Transverse colon (tissue), 4 donors: Measurements from ENCODE around the gene WWP2. TPM values are rescaled to one million over a fixed set of nuclear protein-coding genes. Genes with fewer than 3 reads are reported as not detected.

Source experiments
- DNase-seq: peaks from one replicate; pipeline ENCODE4 v3.0.0-alpha.2; 2019
- H3K27ac ChIP-seq, 4 donors: fragments of 200-600 bp; sonication (generic); 2 replicates each; pipeline ENCODE4 v1.5.1; 2016 to 2018; ENCODE audit warnings: inconsistent platforms in 4 of 4
- H3K27me3 ChIP-seq: fragments of 200-600 bp; sonication (generic); 2 replicates; pipeline ENCODE4 v1.5.1; 2017; ENCODE audit warnings: inconsistent platforms
- H3K36me3 ChIP-seq, 4 donors: fragments of 200-600 bp; sonication (generic); 2 replicates each; pipeline ENCODE4 v1.5.1; 2017 to 2019; ENCODE audit warnings: inconsistent platforms in 4 of 4
- H3K4me1 ChIP-seq, 4 donors: fragments of 200-600 bp; sonication (generic); 2 replicates each; pipeline ENCODE4 v1.5.1; 2017 to 2020; ENCODE audit warnings: inconsistent platforms in 4 of 4
- H3K4me3 ChIP-seq, 4 donors: fragments of 200-600 bp; sonication (generic); 1 replicate in 1 of 4; 2 replicates in 3 of 4; pipeline versions ENCODE4 v1.5.1 to v1.6.1; 2017 to 2019; ENCODE audit warnings: inconsistent platforms in 4 of 4
- H3K9me3 ChIP-seq, 2 donors: fragments of 200-600 bp; sonication (generic); 2 replicates each; pipeline ENCODE4 v1.5.1; 2017 to 2019; ENCODE audit warnings: inconsistent platforms in 2 of 2
- EP300 ChIP-seq: sonication (generic); formaldehyde crosslinking; IDR thresholded peaks from one replicate; pipeline ENCODE4 v1.6.1; 2017; ENCODE audit warnings: antibody characterized with exemption, low read depth
- POLR2A ChIP-seq: fragments of 450-650 bp; IDR thresholded peaks from one replicate; pipeline ENCODE4 v1.6.1; 2016; ENCODE audit warnings: antibody characterized with exemption, mild to moderate bottlenecking, moderate library complexity
- POLR2AphosphoS5 ChIP-seq, 3 donors: sonication (generic); formaldehyde crosslinking; IDR thresholded peaks; one replicate each; pipeline ENCODE4 v1.6.1; 2016; ENCODE audit warnings: antibody characterized with exemption in 3 of 3
- WGBS, 2 donors: methylation state at CpG; one replicate each; pipeline ENCODE4 v1.1.5; 2018; ENCODE audit warnings: low coverage in 1 of 2; 5-methylcytosine and 5-hydroxymethylcytosine counted together
- in situ Hi-C, 4 donors: fragments of 200-750 bp; cut with MboI; loops; one replicate each; pipeline versions ENCODE4 v1.15.0 to v1.15.1; 2017; ENCODE audit warnings: low sequenced_read_pairs in 3 of 4, low pct_ligation_motif_present in 1 of 4, low pct_unique_long_range_greater_than_20kb in 1 of 4
- intact Hi-C: fragments of 100-400 bp; cut with DNase I; formaldehyde crosslinking; loops from one replicate; pipeline ENCODE4 v1.15.1; 2023; ENCODE audit warnings: low total_unique reads
- total RNA-seq, 4 donors: library from RNA; depleted of rRNA; stranded (reverse); fragments of >200 nt; gene quantifications; one replicate each; pipeline ENCODE4 v1.1.0, GENCODE V29; 2016
- TF ChIP-seq, protein P1 (sequence below), 5 experiments: fragments of 200-600 bp in 3 of 5; fragments of 450-650 bp in 2 of 5; sonication (generic) in 3 of 5; IDR thresholded peaks; 1 replicate in 2 of 5; 2 replicates in 3 of 5; pipeline ENCODE4 v1.5.1; 2016 to 2017; ENCODE audit warnings: antibody characterized with exemption in 5 of 5, inconsistent platforms in 3 of 5, mild to moderate bottlenecking in 2 of 5, moderate library complexity in 1 of 5

Gene WWP2
- total RNA-seq, 4 donors from 2014 or later = 66.8 to 157 (median 73.7) TPM

DNA sequence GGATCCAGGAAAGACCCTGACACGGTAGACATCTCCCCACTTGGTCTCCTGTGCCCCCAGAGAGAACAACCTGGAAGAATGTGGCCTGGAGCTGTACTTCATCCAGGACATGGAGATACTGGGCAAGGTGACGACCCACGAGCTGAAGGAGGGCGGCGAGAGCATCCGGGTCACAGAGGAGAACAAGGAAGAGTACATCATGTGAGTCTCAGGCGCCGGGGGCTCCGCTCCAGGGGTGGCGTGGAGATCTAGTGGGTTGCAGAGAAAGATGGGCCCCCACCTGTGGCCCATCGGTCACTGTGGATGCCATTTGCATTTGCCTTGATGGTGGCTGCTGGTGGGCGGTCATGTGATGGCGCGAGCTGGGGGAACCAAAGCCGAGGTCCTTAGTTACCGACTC lies 174.1 kb downstream of the WWP2 start:
- Histone ChIP-seq H3K27ac (no peak overlapping the region), H3K36me3 (peaks cover 0 to 60% (median 18%) of the 10 kb centered on the region in 4 donors), H3K9me3 (no peaks in the 10 kb centered on the region), H3K4me3 (no peak overlapping the region), H3K27me3 (no peaks in the 10 kb centered on the region), H3K4me1 (no peaks in the 10 kb centered on the region)
- intact Hi-C loops (no loop called here), in situ Hi-C loops (loop anchor here in 1 of 4 donors (10.0 kb wide), 1 partner anchor 131 kb away; no protein-coding TSS in a partner anchor)
- no peak for DNase-seq
- TF ChIP-seq POLR2AphosphoS5 (IDR thresholded peaks at IDR 0.05) = no peak
- TF ChIP-seq, protein P1, sequence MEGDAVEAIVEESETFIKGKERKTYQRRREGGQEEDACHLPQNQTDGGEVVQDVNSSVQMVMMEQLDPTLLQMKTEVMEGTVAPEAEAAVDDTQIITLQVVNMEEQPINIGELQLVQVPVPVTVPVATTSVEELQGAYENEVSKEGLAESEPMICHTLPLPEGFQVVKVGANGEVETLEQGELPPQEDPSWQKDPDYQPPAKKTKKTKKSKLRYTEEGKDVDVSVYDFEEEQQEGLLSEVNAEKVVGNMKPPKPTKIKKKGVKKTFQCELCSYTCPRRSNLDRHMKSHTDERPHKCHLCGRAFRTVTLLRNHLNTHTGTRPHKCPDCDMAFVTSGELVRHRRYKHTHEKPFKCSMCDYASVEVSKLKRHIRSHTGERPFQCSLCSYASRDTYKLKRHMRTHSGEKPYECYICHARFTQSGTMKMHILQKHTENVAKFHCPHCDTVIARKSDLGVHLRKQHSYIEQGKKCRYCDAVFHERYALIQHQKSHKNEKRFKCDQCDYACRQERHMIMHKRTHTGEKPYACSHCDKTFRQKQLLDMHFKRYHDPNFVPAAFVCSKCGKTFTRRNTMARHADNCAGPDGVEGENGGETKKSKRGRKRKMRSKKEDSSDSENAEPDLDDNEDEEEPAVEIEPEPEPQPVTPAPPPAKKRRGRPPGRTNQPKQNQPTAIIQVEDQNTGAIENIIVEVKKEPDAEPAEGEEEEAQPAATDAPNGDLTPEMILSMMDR (IDR thresholded peaks at IDR 0.05) = no peak
- no peak for TF ChIP-seq EP300
- TF ChIP-seq POLR2A = no peak
- WGBS, 2 donors = 88 to 94% methylated on average over 5 to 16 of the region's 16 CpGs

DNA sequence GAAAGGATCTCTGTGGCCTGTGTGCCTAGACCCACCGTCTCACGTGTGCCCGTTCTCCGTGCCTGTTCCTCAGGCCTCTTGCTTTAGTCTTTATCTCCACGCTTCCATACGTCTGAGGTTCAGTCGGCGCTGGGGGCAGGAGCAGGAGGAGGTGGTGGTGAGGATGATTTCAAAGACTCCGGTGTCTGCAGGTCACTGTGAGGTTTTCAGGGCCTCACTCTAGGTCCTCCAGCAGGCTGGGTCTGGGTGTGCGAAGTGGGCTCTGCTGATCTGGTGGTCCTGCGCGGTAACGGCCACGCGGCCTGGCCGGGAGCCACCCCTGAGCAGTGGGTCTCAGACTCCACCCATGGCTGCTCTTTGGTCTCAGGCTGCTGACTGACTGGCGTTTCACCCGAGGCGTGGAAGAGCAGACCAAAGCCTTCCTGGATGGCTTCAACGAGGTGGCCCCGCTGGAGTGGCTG lies 174.6 kb downstream of the WWP2 start:
- in situ Hi-C loops (loop anchor here in 1 of 4 donors (10.0 kb wide), 1 partner anchor 132 kb away; no protein-coding TSS in a partner anchor), intact Hi-C loops (no loop called here)
- TF ChIP-seq, protein P1 (IDR thresholded peaks at IDR 0.05) = no peak
- TF ChIP-seq POLR2A = no peak
- no peak for TF ChIP-seq EP300
- no peak for TF ChIP-seq POLR2AphosphoS5 (IDR thresholded peaks at IDR 0.05)
- peaks cover 0 to 55% (median 16%) of the 10 kb centered on the region in 4 donors for H3K36me3 ChIP-seq
- H3K4me1 ChIP-seq = no peaks in the 10 kb centered on the region
- no peaks in the 10 kb centered on the region for H3K9me3 ChIP-seq
- no peak for DNase-seq
- H3K27ac ChIP-seq = no peak overlapping the region
- WGBS, 2 donors = 94 to 100% methylated on average over 2 to 21 of the region's 21 CpGs
- H3K27me3 ChIP-seq = no peaks in the 10 kb centered on the region
- H3K4me3 ChIP-seq = no peak overlapping the region

DNA sequence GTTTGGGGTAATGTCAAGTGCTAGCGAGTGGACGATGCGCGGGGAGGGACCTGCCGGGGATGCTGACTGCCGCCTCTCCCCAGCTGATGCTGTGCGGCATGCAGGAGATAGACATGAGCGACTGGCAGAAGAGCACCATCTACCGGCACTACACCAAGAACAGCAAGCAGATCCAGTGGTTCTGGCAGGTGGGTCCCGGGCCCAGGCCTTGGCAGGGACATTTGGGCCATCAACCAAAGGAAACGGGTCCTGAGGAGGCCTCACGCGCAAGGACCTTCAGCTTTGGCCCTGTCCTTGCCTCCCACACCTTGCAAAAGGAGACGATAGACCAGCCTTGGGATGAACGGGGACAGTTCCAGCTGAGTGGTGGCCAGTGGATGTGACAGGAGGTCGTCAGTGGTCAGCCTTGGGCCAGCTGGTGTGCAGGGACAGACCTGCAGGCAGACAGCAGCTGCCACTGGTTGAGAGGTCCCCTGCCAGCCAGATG lies 175.4 kb downstream of the WWP2 start:
- H3K27me3 ChIP-seq = no peaks in the 10 kb centered on the region
- peaks cover 0 to 48% (median 15%) of the 10 kb centered on the region in 4 donors for H3K36me3 ChIP-seq
- no peaks in the 10 kb centered on the region for H3K9me3 ChIP-seq
- no peak overlapping the region for H3K4me3 ChIP-seq
- no peaks in the 10 kb centered on the region for H3K4me1 ChIP-seq
- in situ Hi-C loops (loop anchor here in 1 of 4 donors (10.0 kb wide), 1 partner anchor 133 kb away; no protein-coding TSS in a partner anchor), intact Hi-C loops (no loop called here)
- no peak overlapping the region for H3K27ac ChIP-seq
- TF ChIP-seq POLR2AphosphoS5 (IDR thresholded peaks at IDR 0.05) (no peak), POLR2A (no peak), EP300 (no peak)
- TF ChIP-seq, protein P1 (IDR thresholded peaks at IDR 0.05) = no peak
- DNase-seq = no peak
- 94% methylated on average over 16 of the region's 16 CpGs; no CpG with 5 or more reads in 1 of the 2 donors for WGBS, 2 donors

GRCh38 chr16:69938981-69939820 lies 177.1 kb downstream of the WWP2 start:
- Histone ChIP-seq H3K9me3 (no peaks in the 10 kb centered on the region), H3K36me3 (peaks cover 0 to 48% (median 11%) of the 10 kb centered on the region in 4 donors), H3K4me1 (no peaks in the 10 kb centered on the region), H3K4me3 (no peak overlapping the region), H3K27me3 (no peaks in the 10 kb centered on the region), H3K27ac (no peak overlapping the region)
- WGBS, 2 donors = 96% methylated on average over 4 to 28 of the region's 28 CpGs
- DNase-seq = no peak
- TF ChIP-seq EP300 (no peak), POLR2A (no peak), POLR2AphosphoS5 (IDR thresholded peaks at IDR 0.05) (no peak)
- TF ChIP-seq, protein P1 (IDR thresholded peaks at IDR 0.05) = no peak
- in situ Hi-C loops = loop anchor here in 1 of 4 donors (10.0 kb wide), 1 partner anchor 134 kb away; no protein-coding TSS in a partner anchor
- intact Hi-C loops = loop anchor here (1.0 kb wide), 1 partner anchor 27 kb away; no protein-coding TSS in a partner anchor
